Muscle of leg (tissue), 11 donors: Measurements from ENCODE around the gene LDLRAD1. TPM values are rescaled to one million over a fixed set of nuclear protein-coding genes. Genes with fewer than 3 reads are reported as not detected.
"Not testable (repeated sequence)": the region's sequence is repeated elsewhere in the genome, so short reads cannot be mapped to it uniquely, and the experiment has no call there.

Experiments used
- DNase-seq: peaks from one replicate; pipeline ENCODE4 v3.0.0; 2013
- H3K27ac ChIP-seq: one replicate; pipeline ENCODE4 v1.5.1; 2013; ENCODE audit warnings: mild to moderate bottlenecking, low read length, control low read depth
- H3K27me3 ChIP-seq: one replicate; pipeline ENCODE4 v1.6.1; 2013; ENCODE audit warnings: low read length; ENCODE audit not compliant: control insufficient read depth, insufficient read depth
- H3K36me3 ChIP-seq: one replicate; pipeline ENCODE4 v1.6.1; 2013; ENCODE audit warnings: low read length; ENCODE audit not compliant: control insufficient read depth, insufficient read depth
- H3K4me1 ChIP-seq: one replicate; pipeline ENCODE4 v1.6.1; 2013; ENCODE audit warnings: low read length; ENCODE audit not compliant: control insufficient read depth, insufficient read depth
- H3K4me3 ChIP-seq: one replicate; pipeline ENCODE4 v1.5.1; 2013; ENCODE audit warnings: low read length, control low read depth
- H3K9me3 ChIP-seq: replicated peaks from 2 replicates; pipeline ENCODE4 v1.6.1; 2013; ENCODE audit warnings: low read depth, low read length; ENCODE audit not compliant: control insufficient read depth
- WGBS: methylation state at CpG from one replicate; pipeline ENCODE4 v1.1.5; 2013; ENCODE audit warnings: missing lambda C conversion rate; ENCODE audit not compliant: insufficient coverage; 5-methylcytosine and 5-hydroxymethylcytosine counted together
- polyA plus RNA-seq, 8 donors: library from polyadenylated mRNA; unstranded; fragments of 120-200 nt; gene quantifications; one replicate each; pipeline versions ENCODE4 v1.2.1 to v1.2.3, GENCODE V29; 2013; ENCODE audit warnings: inconsistent platforms in 1 of 8, low replicate concordance in 1 of 8; ENCODE audit not compliant: insufficient read length in 8 of 8, insufficient read depth in 1 of 8
- total RNA-seq: library from RNA; stranded (reverse); fragments of 120-200 nt; gene quantifications from one replicate; pipeline ENCODE4 v1.2.4, GENCODE V29; 2013

Gene LDLRAD1
- total and polyA plus RNA-seq, 9 donors = 0.30 TPM; not detected in 8

DNA sequence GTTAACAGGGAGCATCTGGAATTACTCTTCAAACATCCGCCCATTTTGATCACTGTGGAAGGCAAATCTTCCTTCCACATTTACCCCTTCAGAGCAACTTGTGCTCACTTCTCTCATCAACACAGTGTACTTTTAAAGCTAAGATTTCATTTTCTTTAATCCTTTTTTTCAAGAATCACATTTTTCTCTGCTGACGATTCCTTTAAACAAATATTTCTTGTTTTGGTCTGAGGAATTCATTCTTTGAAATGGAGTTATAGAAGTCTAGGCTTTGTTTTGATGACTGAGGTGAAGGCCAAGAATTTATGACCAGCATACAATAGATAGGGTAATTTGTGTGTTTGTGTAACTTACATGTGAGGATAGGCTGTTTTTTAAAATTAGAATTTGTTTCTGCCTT lies 46.3 kb downstream of the LDLRAD1 start:
- H3K4me3 ChIP-seq = no peak overlapping the region
- WGBS = 100% methylated on average over 1 of the region's 2 CpGs
- H3K27me3 ChIP-seq = no peaks in the 10 kb centered on the region
- peaks cover 27% of the 10 kb centered on the region for H3K36me3 ChIP-seq
- H3K9me3 ChIP-seq = no peaks in the 10 kb centered on the region
- no peaks in the 10 kb centered on the region for H3K4me1 ChIP-seq
- no peak overlapping the region for H3K27ac ChIP-seq
- no peak for DNase-seq

DNA sequence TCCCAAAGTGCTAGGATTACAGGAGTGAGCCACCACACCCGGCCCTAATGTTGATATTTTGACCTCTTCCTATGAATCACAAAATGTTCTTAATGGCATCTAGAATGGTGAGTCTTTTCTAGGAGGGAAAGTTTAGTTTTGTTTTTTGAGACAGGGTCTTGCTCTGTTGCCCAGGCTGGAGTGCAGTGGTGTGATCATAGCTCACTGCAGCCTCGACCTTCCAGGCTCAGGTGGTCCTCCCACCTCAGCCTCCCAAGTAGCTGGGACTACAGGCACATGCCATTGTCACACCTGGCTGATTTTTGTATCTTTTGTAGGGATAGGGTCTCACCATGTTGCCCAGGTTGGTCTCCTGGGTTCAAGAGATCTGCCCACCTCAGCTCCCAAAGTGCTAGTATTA lies 48.7 kb downstream of the LDLRAD1 start:
- no CpG with 5 or more reads among the region's 2 CpGs for WGBS

DNA sequence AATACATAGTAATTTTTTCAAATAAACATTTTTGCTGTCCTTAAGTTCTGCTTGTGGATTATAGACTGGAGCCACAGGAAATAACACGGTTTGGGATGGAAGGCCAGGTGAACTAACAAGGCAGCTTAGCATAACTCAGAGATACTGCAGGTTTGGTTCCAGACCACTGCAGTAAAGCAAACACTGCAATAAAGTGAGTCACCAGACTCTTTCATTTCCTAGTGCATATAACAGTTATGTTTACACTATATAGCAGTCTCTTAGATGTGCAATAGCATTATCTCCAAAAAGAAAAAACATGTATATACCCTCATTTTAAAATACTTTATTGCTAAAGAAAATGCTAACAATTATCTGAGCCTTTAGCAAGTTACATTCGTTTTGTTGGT lies 49.9 kb downstream of the LDLRAD1 start:
- H3K9me3 ChIP-seq = no peaks in the 10 kb centered on the region
- no peak overlapping the region for H3K4me3 ChIP-seq
- 80% methylated on average over 1 of the region's 2 CpGs for WGBS
- peaks cover 40% of the 10 kb centered on the region for H3K36me3 ChIP-seq
- no peak for DNase-seq
- H3K27me3 ChIP-seq = no peaks in the 10 kb centered on the region
- H3K4me1 ChIP-seq = no peaks in the 10 kb centered on the region
- no peak overlapping the region for H3K27ac ChIP-seq

More for the DNA sequence above, 48.7 kb downstream of the LDLRAD1 start:
- not testable (repeated sequence) for H3K27me3 ChIP-seq, H3K4me3 ChIP-seq, H3K4me1 ChIP-seq, H3K27ac ChIP-seq, H3K9me3 ChIP-seq, DNase-seq
- H3K36me3 ChIP-seq = peaks cover 31% of the 10 kb centered on the region

DNA sequence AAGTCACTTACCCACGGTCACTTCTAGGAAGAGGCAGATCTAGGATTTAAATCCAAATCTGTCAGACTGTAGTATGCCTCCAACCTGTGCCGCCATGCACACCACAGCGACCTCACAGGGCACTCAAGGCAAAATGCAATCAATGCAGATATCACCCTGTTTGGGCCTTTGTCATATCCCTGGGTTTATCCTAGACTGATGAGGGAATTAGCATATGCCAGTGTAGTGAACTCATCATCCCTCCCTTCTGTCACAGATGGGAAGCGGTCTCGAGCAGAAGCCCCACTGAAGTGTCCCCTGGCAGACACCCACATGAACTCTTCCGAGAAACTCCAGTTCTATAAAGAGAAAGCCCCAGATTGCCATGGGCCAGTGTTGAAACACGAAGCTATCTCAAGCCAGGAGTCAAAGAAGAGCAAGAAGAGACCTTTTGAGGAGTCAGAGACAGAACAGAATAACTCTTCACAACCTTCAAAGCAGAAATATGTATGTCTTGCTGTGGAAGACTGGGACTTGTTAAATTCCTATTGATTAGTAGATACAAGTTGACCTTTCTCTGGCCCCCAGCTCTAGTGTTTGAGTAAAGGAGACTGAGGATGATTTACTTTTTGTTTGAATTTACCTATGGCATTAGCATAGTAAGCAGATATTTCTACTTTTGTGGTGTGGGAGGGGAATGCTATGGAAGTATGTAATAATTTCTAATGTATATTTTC lies 50.4 kb downstream of the LDLRAD1 start:
- Histone ChIP-seq H3K27ac (no peak overlapping the region), H3K4me1 (no peaks in the 10 kb centered on the region), H3K4me3 (no peak overlapping the region), H3K9me3 (no peaks in the 10 kb centered on the region), H3K36me3 (peaks cover 42% of the 10 kb centered on the region), H3K27me3 (no peaks in the 10 kb centered on the region)
- WGBS = 83% methylated on average over 2 of the region's 7 CpGs
- DNase-seq = no peak

DNA sequence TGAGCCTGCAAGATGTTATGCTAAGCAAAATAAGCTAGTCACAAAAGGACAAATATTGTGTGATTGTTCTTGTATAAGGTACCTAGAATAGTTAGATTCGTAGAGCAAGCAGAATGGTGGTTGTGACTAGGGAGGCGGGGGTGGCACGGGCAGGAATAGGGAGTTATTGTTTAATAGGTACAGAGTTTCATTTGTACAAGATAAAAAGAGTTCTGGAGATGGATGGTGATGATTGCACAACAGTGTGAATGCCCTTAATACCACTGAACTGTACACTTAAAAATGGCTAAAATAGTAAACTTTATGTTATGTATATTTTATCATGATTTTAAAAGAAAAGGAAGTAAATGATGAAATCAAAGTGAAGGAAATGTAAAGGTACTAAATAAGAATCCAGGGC lies 51.2 kb downstream of the LDLRAD1 start:
- Histone ChIP-seq H3K4me1 (no peaks in the 10 kb centered on the region), H3K9me3 (no peaks in the 10 kb centered on the region), H3K36me3 (peaks cover 47% of the 10 kb centered on the region), H3K27me3 (no peaks in the 10 kb centered on the region), H3K4me3 (no peak overlapping the region), H3K27ac (no peak overlapping the region)
- no peak for DNase-seq
- 100% methylated on average over 3 of the region's 3 CpGs for WGBS

DNA sequence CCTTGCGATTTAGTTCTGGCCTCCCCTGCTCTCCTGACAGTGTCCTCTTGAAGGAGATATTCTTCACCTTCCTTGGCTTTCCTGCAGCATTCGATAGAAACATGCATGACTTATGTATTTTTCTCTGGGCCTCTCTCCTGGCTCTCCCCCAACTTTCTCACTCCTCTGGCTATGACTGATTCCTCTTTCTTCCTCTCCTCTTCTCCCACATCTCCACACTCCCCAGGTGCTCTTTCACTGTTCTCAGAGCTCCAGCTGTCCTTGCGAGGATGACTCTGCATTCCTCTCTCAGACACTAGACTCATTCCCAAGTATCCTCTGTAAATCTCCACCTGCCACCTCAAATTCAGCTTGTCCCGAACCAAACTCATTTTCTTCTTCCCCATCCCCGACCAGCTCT lies 53.9 kb downstream of the LDLRAD1 start:
- no peaks in the 10 kb centered on the region for H3K4me1 ChIP-seq
- H3K27ac ChIP-seq = no peak overlapping the region
- H3K27me3 ChIP-seq = no peaks in the 10 kb centered on the region
- WGBS = 46% methylated on average over 5 of the region's 5 CpGs
- peaks cover 58% of the 10 kb centered on the region for H3K36me3 ChIP-seq
- peak; percentile 33 for DNase-seq
- no peaks in the 10 kb centered on the region for H3K9me3 ChIP-seq
- no peak overlapping the region for H3K4me3 ChIP-seq

DNA sequence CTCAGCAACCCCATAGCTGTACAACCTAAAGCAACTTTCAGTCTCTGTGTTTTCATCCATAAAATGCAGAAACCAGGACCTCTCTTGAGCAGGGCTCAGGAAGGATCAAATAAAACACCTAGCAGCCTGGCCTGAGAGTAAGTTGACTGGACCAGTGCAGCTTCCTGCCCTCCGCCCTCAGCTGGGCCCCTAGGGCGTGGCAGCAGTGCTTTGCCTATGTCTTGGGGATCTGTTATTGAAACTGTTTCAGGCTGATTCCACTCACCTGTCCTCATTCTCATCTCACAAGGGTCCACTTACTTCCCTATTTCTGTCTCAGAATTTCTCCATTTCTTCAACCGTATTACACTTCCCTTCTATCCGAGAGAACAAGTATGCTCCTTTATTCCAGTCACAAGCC lies 54.5 kb downstream of the LDLRAD1 start:
- no peak overlapping the region for H3K27ac ChIP-seq
- peaks cover 58% of the 10 kb centered on the region for H3K36me3 ChIP-seq
- no peaks in the 10 kb centered on the region for H3K27me3 ChIP-seq
- H3K4me3 ChIP-seq = no peak overlapping the region
- no peaks in the 10 kb centered on the region for H3K9me3 ChIP-seq
- no peaks in the 10 kb centered on the region for H3K4me1 ChIP-seq
- WGBS = 70% methylated on average over 3 of the region's 4 CpGs
- DNase-seq = no peak

DNA sequence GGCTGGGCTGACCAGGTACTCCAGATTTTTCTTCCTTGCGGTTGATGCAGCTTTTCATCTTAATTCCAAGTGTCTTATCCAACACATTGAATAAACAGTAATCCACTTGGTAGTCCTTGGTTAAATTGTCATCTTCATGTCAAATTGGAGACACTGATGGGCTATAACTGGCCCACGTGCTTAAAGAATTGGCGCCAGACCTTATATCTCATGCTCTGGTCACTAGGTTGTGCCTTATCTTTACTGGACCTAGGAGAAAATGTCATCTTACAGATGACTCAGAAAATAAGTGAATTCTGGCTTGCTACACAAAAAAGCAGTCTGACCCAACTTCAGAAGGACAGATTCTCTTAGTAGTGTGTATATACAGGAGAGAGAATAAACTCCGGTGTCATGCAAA lies 55.6 kb downstream of the LDLRAD1 start:
- Histone ChIP-seq H3K27ac (no peak overlapping the region), H3K4me1 (no peaks in the 10 kb centered on the region), H3K36me3 (peaks cover 55% of the 10 kb centered on the region), H3K9me3 (no peaks in the 10 kb centered on the region), H3K27me3 (no peaks in the 10 kb centered on the region), H3K4me3 (no peak overlapping the region)
- DNase-seq = no peak
- WGBS = 87% methylated on average over 3 of the region's 4 CpGs

DNA sequence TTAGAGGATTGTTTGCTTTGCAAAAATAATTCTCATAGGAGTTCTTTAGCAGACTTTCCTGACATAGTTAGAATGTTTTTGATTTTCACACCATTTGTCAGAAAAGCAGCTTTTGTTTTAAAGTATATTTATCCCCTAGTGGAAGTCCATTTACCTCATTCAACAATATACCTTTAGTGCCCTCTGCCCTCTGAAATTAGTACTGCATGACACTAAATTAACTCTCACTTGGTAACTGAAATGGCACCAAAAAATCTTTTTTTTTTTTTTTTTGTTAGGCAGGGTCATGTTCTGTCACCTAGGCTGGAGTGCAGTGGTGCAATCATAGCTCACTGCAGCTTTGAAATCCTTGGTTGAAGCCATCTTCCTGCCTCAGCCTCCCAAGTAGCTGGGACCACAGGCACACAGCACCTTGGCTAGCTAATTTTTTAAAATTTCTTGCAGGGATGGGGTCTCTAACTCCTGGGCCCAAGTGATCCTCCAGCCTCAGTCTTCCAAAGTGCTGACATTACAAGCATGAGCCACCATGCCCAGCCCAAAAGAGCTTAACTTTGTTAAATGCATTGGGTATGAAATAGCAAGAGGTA lies 58.2 kb downstream of the LDLRAD1 start:
- no peaks in the 10 kb centered on the region for H3K9me3 ChIP-seq
- no peaks in the 10 kb centered on the region for H3K27me3 ChIP-seq
- DNase-seq = no peak
- H3K4me1 ChIP-seq = no peaks in the 10 kb centered on the region
- peaks cover 54% of the 10 kb centered on the region for H3K36me3 ChIP-seq
- H3K27ac ChIP-seq = no peak overlapping the region
- no peak overlapping the region for H3K4me3 ChIP-seq
